Smooth muscle cell (in vitro differentiated cells): ENCODE measurements around the gene NPFFR1. TPM values are rescaled to one million over a fixed set of nuclear protein-coding genes. Genes with fewer than 3 reads are reported as not detected.

ENCODE experiments used
- DNase-seq: peaks from one replicate; lab custom pipeline; 2025; ENCODE audit not compliant: unreplicated experiment; lab: John Stamatoyannopoulos, UW
- H2AFZ ChIP-seq: fragments of 200-600 bp; sonication (generic); 2 replicates; pipeline ENCODE4 v1.6.0; 2016; ENCODE audit warnings: antibody characterized with exemption, low read depth, mild to moderate bottlenecking
- H3F3A ChIP-seq: fragments of 200-600 bp; sonication (generic); 2 replicates; pipeline ENCODE4 v1.6.0; 2017; ENCODE audit warnings: antibody characterized with exemption, low read depth
- H3K27ac ChIP-seq: fragments of 200-600 bp; sonication (generic); 2 replicates; pipeline ENCODE4 v1.5.1; 2016; ENCODE audit warnings: low read depth, mild to moderate bottlenecking
- H3K27me3 ChIP-seq: fragments of 200-600 bp; sonication (generic); 2 replicates; pipeline ENCODE4 v1.6.1; 2016; ENCODE audit warnings: low read depth, mild to moderate bottlenecking
- H3K36me3 ChIP-seq: fragments of 200-600 bp; sonication (generic); 2 replicates; pipeline ENCODE4 v1.5.1; 2016; ENCODE audit warnings: low read depth
- H3K4me1 ChIP-seq: fragments of 200-600 bp; sonication (generic); 2 replicates; pipeline ENCODE4 v1.5.1; 2016; ENCODE audit warnings: low read depth
- H3K4me2 ChIP-seq: fragments of 200-600 bp; sonication (generic); 2 replicates; pipeline ENCODE4 v1.6.0; 2016; ENCODE audit warnings: mild to moderate bottlenecking
- H3K4me3 ChIP-seq: fragments of 200-600 bp; sonication (generic); 2 replicates; pipeline ENCODE4 v1.5.1; 2016; ENCODE audit warnings: mild to moderate bottlenecking
- H3K79me2 ChIP-seq: fragments of 200-600 bp; sonication (generic); 2 replicates; pipeline ENCODE4 v1.6.0; 2016; ENCODE audit warnings: low read depth, mild to moderate bottlenecking
- H3K9ac ChIP-seq: fragments of 200-600 bp; sonication (generic); 2 replicates; pipeline ENCODE4 v1.6.0; 2016; ENCODE audit warnings: low read depth
- H3K9me3 ChIP-seq: fragments of 200-600 bp; sonication (generic); replicated peaks from 2 replicates; pipeline ENCODE4 v1.5.1; 2016; ENCODE audit warnings: low read depth
- H4K20me1 ChIP-seq: fragments of 200-600 bp; sonication (generic); 2 replicates; pipeline ENCODE4 v1.6.0; 2016; ENCODE audit warnings: low read depth
- CTCF ChIP-seq: fragments of 200-600 bp; sonication (generic); IDR thresholded peaks from 2 replicates; pipeline ENCODE4 v1.5.1; 2017; ENCODE audit warnings: borderline replicate concordance, mild to moderate bottlenecking, antibody characterized with exemption; ENCODE audit not compliant: insufficient read depth, poor library complexity, severe bottlenecking
- WGBS: methylation state at CpG from one replicate; pipeline ENCODE4 v1.1.7; 2016; ENCODE audit warnings: low lambda C conversion rate; 5-methylcytosine and 5-hydroxymethylcytosine counted together
- polyA plus RNA-seq: library from polyadenylated mRNA; unstranded; fragments of >200 nt; fragmentation: Nextera tagmentation; extraction: Ambion mirVana; gene quantifications from 2 replicates; pipeline ENCODE4 v1.2.1, GENCODE V29; 2016
- total RNA-seq: library from RNA; depleted of rRNA; stranded (reverse); fragments of >200 nt; gene quantifications from 2 replicates; pipeline ENCODE4 v1.2.3, GENCODE V29; 2014

The NPFFR1 gene
- total and polyA plus RNA-seq, 2 experiments from 2014 or later = under 0.01 TPM; not detected in 1

DNA sequence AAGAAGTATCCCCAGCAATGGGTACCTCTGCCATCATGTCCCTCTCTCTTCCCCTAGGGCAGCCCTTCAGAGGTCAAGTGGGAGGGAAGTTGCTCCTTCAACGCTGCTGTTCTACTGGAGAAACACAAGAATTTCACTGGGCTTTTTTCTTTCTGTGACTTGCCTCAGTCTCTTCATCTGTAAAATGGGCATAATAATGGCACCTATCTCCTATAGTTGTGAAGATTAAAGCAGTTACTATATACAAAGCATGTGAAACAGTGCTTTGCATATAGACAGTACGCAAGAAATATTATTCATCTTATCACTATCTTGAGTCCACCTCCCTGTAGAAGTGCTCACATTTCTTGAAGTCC lies 1.6 kb upstream of the NPFFR1 start:
- H4K20me1 ChIP-seq = no peaks in the 10 kb centered on the region
- no peaks in the 10 kb centered on the region for H3F3A ChIP-seq
- 96% methylated on average over 2 of the region's 2 CpGs for WGBS
- H3K79me2 ChIP-seq = no peaks in the 10 kb centered on the region
- no peak for DNase-seq
- no peaks in the 10 kb centered on the region for H3K4me1 ChIP-seq
- H3K27ac ChIP-seq = no peak overlapping the region
- H2AFZ ChIP-seq = no peak overlapping the region
- no peaks in the 10 kb centered on the region for H3K36me3 ChIP-seq
- peaks cover 80% of the 10 kb centered on the region for H3K27me3 ChIP-seq
- no peak overlapping the region for H3K9ac ChIP-seq
- no peak overlapping the region for H3K4me3 ChIP-seq
- H3K9me3 ChIP-seq = no peaks in the 10 kb centered on the region
- TF ChIP-seq CTCF = no peak
- H3K4me2 ChIP-seq = no peak overlapping the region

DNA sequence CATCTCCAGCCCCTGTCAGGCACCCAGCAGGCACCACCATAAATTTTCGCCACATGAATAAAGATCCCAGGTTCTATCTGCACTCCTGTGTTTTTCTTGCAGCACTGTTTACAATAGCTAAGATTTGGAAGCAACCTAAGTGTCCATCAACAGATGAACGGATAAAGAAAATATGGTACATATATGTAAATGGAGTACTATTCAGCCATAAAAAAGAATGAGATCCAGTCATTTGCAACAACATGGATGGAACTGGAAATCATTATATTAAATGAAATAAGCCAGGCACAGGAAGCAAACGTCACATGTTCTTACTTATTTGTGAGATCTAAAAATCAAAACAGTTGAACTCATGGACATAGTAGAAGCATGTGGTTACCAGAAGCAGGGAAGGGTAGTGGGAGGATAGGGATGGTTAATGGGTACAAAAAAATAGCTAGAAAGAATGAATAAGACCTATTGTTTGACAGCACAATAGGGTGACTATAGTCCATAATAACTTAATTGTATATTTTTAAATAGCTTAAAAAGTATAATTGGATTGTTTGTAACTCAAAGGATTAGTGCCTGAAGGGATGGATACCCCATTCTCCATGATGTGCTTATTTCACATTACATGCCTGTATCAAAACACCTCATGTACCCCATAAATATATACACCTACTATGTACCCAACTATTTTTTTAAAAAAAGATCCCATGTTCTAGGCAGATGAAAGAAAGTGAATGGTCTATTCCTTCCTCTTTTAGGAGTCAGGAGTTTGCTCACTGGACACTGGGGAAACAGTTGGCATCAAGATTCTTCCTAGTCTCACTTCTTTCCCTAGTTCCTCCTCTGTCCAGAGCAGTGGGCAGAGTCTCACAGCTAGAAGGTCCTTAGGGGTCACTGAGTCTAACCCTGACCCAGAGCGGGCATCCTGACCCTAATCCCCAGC lies 1.0 kb upstream of the NPFFR1 start:
- Histone ChIP-seq H3K4me2 (no peak overlapping the region), H3K27ac (no peak overlapping the region), H3K27me3 (peaks cover 86% of the 10 kb centered on the region), H4K20me1 (no peaks in the 10 kb centered on the region), H3K9me3 (no peaks in the 10 kb centered on the region), H3K36me3 (no peaks in the 10 kb centered on the region), H3K9ac (no peak overlapping the region), H2AFZ (no peak overlapping the region), H3K79me2 (no peaks in the 10 kb centered on the region), H3K4me1 (no peaks in the 10 kb centered on the region), H3K4me3 (no peak overlapping the region), H3F3A (no peaks in the 10 kb centered on the region)
- DNase-seq = no peak
- WGBS = 71% methylated on average over 4 of the region's 4 CpGs
- TF ChIP-seq CTCF = no peak

DNA sequence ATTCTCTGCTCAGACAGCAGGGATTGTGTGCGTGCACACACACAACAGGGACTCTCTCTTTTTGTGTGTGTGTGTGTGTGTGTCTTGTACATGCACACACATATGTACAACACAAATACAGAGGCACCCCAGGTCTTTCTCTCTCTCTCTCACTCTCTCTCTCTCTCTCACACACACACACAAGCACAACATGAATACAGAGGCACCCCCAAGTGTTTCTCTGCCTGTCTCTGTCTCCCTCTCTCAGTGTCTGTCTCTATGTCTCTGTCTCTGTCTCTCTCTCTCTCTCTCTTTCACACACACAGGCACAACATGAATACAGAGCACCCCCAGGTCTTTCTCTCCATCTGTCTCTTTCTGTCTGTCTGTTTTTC lies 746 bp downstream of the NPFFR1 start:
- no peak overlapping the region for H3K27ac ChIP-seq
- peaks cover 81% of the 10 kb centered on the region for H3K27me3 ChIP-seq
- no peaks in the 10 kb centered on the region for H3K4me1 ChIP-seq
- TF ChIP-seq CTCF = no peak
- no peaks in the 10 kb centered on the region for H3F3A ChIP-seq
- no peaks in the 10 kb centered on the region for H3K79me2 ChIP-seq
- H3K36me3 ChIP-seq = no peaks in the 10 kb centered on the region
- no peaks in the 10 kb centered on the region for H3K9me3 ChIP-seq
- 71% methylated on average over 1 of the region's 1 CpG for WGBS
- H2AFZ ChIP-seq = no peak overlapping the region
- no peaks in the 10 kb centered on the region for H4K20me1 ChIP-seq
- H3K4me3 ChIP-seq = no peak overlapping the region
- no peak for DNase-seq
- no peak overlapping the region for H3K4me2 ChIP-seq
- H3K9ac ChIP-seq = no peak overlapping the region

GRCh38 chr10:70281609-70282008 lies 2.2 kb downstream of the NPFFR1 start:
- Histone ChIP-seq H4K20me1 (no peaks in the 10 kb centered on the region), H3K9me3 (no peaks in the 10 kb centered on the region), H3K4me1 (no peaks in the 10 kb centered on the region), H3F3A (no peaks in the 10 kb centered on the region), H3K27me3 (peaks cover 67% of the 10 kb centered on the region), H2AFZ (no peak overlapping the region), H3K36me3 (no peaks in the 10 kb centered on the region), H3K4me2 (no peak overlapping the region), H3K27ac (no peak overlapping the region), H3K79me2 (no peaks in the 10 kb centered on the region), H3K4me3 (no peak overlapping the region), H3K9ac (no peak overlapping the region)
- no peak for TF ChIP-seq CTCF
- no peak for DNase-seq
- 76% methylated on average over 1 of the region's 1 CpG for WGBS
